Thymus (tissue), 14 donors: ENCODE data around the gene RAVER2. TPM values are rescaled to one million over a fixed set of nuclear protein-coding genes. Genes with fewer than 3 reads are reported as not detected.
"Not testable (repeated sequence)": the region's sequence is repeated elsewhere in the genome, so short reads cannot be mapped to it uniquely, and the experiment has no call there.

Source experiments
- DNase-seq, 9 donors: peaks; one replicate each; pipeline ENCODE4 v3.0.0-alpha.2; 2013; ENCODE audit warnings: low spot score in 9 of 9, low read depth in 6 of 9, missing footprints in 1 of 9
- H3K27ac ChIP-seq, 2 donors: one replicate each; pipeline ENCODE4 v1.5.1; 2013; ENCODE audit warnings: control low read depth in 1 of 2, low read depth in 1 of 2, low read length in 1 of 2, mild to moderate bottlenecking in 1 of 2, moderate library complexity in 1 of 2
- H3K27me3 ChIP-seq, 2 donors: one replicate each; pipeline ENCODE4 v1.5.1; 2013; ENCODE audit warnings: low read length in 1 of 2; ENCODE audit not compliant: control insufficient read depth in 2 of 2, insufficient read depth in 1 of 2
- H3K36me3 ChIP-seq, 2 donors: one replicate each; pipeline ENCODE4 v1.5.1; 2013; ENCODE audit warnings: low read length in 1 of 2, mild to moderate bottlenecking in 1 of 2, moderate library complexity in 1 of 2; ENCODE audit not compliant: control insufficient read depth in 2 of 2, insufficient read depth in 2 of 2
- H3K4me1 ChIP-seq, 2 donors: one replicate each; pipeline ENCODE4 v1.5.1; 2013; ENCODE audit warnings: low read length in 2 of 2; ENCODE audit not compliant: control insufficient read depth in 2 of 2, insufficient read depth in 2 of 2
- H3K4me3 ChIP-seq, 2 donors: one replicate each; pipeline ENCODE4 v1.5.1; 2013; ENCODE audit warnings: low read length in 2 of 2, control low read depth in 1 of 2, mild to moderate bottlenecking in 1 of 2
- H3K9me3 ChIP-seq, 2 donors: one replicate each; pipeline ENCODE4 v1.5.1; 2013; ENCODE audit warnings: low read length in 1 of 2, mild to moderate bottlenecking in 1 of 2; ENCODE audit not compliant: control insufficient read depth in 2 of 2, insufficient read depth in 1 of 2
- WGBS: extraction: QIAGEN DNeasy Blood & Tissue Kit; methylation state at CpG from one replicate; pipeline ENCODE4 v1.1.7; 2013; 5-methylcytosine and 5-hydroxymethylcytosine counted together
- long read RNA-seq, 10 donors: transcript quantifications; one replicate each; lab custom pipeline, GENCODE V29; 2026
- polyA plus RNA-seq: library from polyadenylated mRNA; stranded (reverse); fragments of 200-250 nt; gene quantifications from one replicate; pipeline ENCODE4 v1.2.3, GENCODE V29; 2013
- total RNA-seq: library from RNA; stranded (reverse); fragments of 120-200 nt; gene quantifications from one replicate; pipeline ENCODE4 v1.2.4, GENCODE V29; 2013
- donor health status: healthy.

Gene RAVER2, protein sequence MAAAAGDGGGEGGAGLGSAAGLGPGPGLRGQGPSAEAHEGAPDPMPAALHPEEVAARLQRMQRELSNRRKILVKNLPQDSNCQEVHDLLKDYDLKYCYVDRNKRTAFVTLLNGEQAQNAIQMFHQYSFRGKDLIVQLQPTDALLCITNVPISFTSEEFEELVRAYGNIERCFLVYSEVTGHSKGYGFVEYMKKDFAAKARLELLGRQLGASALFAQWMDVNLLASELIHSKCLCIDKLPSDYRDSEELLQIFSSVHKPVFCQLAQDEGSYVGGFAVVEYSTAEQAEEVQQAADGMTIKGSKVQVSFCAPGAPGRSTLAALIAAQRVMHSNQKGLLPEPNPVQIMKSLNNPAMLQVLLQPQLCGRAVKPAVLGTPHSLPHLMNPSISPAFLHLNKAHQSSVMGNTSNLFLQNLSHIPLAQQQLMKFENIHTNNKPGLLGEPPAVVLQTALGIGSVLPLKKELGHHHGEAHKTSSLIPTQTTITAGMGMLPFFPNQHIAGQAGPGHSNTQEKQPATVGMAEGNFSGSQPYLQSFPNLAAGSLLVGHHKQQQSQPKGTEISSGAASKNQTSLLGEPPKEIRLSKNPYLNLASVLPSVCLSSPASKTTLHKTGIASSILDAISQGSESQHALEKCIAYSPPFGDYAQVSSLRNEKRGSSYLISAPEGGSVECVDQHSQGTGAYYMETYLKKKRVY
- total RNA-seq = 10.8 TPM
- polyA plus RNA-seq = 6.3 TPM
- long read RNA-seq, donor 1, full-length matches to known transcripts = 1 of 1 reads
- long read RNA-seq, donor 1, partial matches to known transcripts = 0 of 1 reads
- long read RNA-seq, donor 1, other reads (novel, unspliced or antisense) = 0 of 1 reads
- long read RNA-seq, donor 2, full-length matches to known transcripts = 1 of 1 reads
- long read RNA-seq, donor 2, partial matches to known transcripts = 0 of 1 reads
- long read RNA-seq, donor 2, other reads (novel, unspliced or antisense) = 0 of 1 reads
- long read RNA-seq, donor 3, full-length matches to known transcripts = 2 of 2 reads
- long read RNA-seq, donor 3, partial matches to known transcripts = 0 of 2 reads
- long read RNA-seq, donor 3, other reads (novel, unspliced or antisense) = 0 of 2 reads
- long read RNA-seq, donor 4, partial matches to known transcripts = 331 of 331 reads
- long read RNA-seq, donor 4, other reads (novel, unspliced or antisense) = 0 of 331 reads
- long read RNA-seq, donor 5, full-length matches to known transcripts = 3 of 3 reads
- long read RNA-seq, donor 5, partial matches to known transcripts = 0 of 3 reads
- long read RNA-seq, donor 5, other reads (novel, unspliced or antisense) = 0 of 3 reads
- long read RNA-seq, donor 6, full-length matches to known transcripts = 3 of 3 reads
- long read RNA-seq, donor 6, partial matches to known transcripts = 0 of 3 reads
- long read RNA-seq, donor 6, other reads (novel, unspliced or antisense) = 0 of 3 reads
- long read RNA-seq, donor 7, partial matches to known transcripts = 52 of 70 reads
- long read RNA-seq, donor 7, other reads (novel, unspliced or antisense) = 18 of 70 reads
- long read RNA-seq, donor 8, full-length matches to known transcripts = 1 of 1 reads
- long read RNA-seq, donor 8, partial matches to known transcripts = 0 of 1 reads
- long read RNA-seq, donor 8, other reads (novel, unspliced or antisense) = 0 of 1 reads
- long read RNA-seq, donor 9, full-length matches to known transcripts = 1 of 1 reads
- long read RNA-seq, donor 9, partial matches to known transcripts = 0 of 1 reads
- long read RNA-seq, donor 9, other reads (novel, unspliced or antisense) = 0 of 1 reads
- long read RNA-seq, donor 10, full-length matches to known transcripts = 1 of 1 reads
- long read RNA-seq, donor 10, partial matches to known transcripts = 0 of 1 reads
- long read RNA-seq, donor 10, other reads (novel, unspliced or antisense) = 0 of 1 reads

DNA sequence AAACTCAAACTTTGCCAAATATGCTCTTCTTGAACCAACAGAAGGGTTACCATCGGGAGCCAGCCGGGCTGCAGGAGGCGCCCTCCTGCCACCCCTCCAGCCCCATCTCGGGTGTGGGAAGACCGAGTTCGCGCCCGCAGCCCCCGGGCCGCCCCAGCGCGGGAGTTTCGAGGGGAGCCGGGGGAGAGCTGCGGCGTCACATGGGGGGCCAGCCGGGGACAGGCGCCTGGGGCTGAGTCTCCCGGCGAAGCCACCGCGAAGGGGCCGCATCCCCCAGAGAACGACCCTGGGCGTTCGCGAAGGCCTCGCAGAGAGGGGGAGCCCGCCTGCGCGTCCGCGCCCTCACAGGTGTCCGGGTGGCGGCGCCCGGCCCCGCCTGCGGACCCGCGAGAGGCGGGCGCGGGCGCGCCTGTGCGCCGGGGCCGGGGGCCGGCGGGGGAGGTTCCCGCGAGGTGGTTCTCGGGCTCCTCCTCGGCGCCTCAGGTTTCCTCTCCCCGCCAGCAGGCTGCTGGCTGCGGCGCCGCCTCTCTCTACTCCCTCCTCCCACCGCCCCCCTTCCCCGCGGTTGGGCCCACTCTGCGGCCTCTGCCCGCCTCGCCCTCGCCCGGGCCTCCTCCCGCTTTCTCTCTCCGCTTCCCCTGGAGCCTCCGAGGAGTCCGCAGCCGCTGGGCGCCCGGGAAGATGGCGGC is at the start of gene RAVER2:
RAVER2 (plus strand) TSS at position 584 of the 689 bp plus-strand sequence; CDS start at position 682, 98 bp downstream.
- Histone ChIP-seq H3K9me3 (no peaks in the 10 kb centered on the region), H3K36me3 (no peaks in the 10 kb centered on the region), H3K4me1 (peaks cover 7 to 19% of the 10 kb centered on the region in 2 donors), H3K4me3 (peak within 1 kb of the TSS; percentile 59 to 85), H3K27me3 (no peaks in the 10 kb centered on the region), H3K27ac (peak within 1 kb of the TSS; percentile 68 to 84)
- whole genome bisulfite sequencing = under 1% methylated on average over 75 of the region's 76 CpGs
- peak in 7 of 9 donors; percentile 22 to 76 (median 43) for DNase-seq

DNA sequence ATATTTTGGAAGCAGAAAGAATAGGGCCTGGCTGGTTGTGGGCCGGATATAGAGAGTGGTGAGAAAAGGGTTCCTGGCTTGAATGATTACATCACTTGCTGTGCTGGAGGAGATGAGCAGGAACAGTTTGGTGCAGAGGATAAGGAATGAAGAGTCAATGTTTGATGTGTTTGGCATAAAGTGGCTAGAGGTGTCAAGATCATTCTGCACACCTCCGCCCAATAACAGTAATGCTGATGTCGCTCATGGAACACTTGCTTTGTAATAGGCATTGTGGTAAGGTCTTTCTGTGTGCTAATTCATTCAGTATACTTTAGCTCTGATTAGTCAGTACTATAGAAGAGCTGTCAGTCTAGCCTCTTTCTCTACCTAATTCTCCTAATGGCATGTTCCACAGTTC is 48.0 kb upstream of the RAVER2 start:
- H3K36me3 ChIP-seq = no peaks in the 10 kb centered on the region
- H3K27ac ChIP-seq = no peak overlapping the region
- no peak overlapping the region for H3K4me3 ChIP-seq
- H3K9me3 ChIP-seq = no peaks in the 10 kb centered on the region
- 96% methylated on average over 3 of the region's 3 CpGs for WGBS
- DNase-seq = no peak
- H3K4me1 ChIP-seq = no peaks in the 10 kb centered on the region
- no peaks in the 10 kb centered on the region for H3K27me3 ChIP-seq

DNA sequence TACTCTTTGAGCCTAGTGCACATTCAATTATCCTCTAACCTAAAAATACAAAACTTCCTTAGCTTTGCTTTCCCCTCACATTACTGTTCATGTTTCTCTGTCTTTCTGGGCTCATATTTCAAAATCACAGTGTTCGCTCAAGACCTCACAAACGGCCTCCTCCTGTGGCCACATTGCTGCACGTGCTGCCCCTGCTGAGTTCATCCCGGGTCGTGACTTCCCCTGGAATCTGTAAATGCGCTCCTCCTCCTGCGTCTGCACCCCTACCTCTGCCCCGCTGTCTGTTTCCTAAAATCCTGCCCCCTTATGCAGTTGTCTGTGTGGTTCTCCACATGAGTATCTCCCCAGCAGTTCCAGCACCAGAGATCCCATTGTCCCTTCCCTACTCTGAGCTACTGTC is 45.5 kb upstream of the RAVER2 start:
- DNase-seq = no peak
- H3K36me3 ChIP-seq = no peaks in the 10 kb centered on the region
- H3K4me3 ChIP-seq = no peak overlapping the region
- H3K27me3 ChIP-seq = no peaks in the 10 kb centered on the region
- no peak overlapping the region for H3K27ac ChIP-seq
- H3K9me3 ChIP-seq = no peaks in the 10 kb centered on the region
- no peaks in the 10 kb centered on the region for H3K4me1 ChIP-seq
- WGBS = 95% methylated on average over 8 of the region's 8 CpGs

DNA sequence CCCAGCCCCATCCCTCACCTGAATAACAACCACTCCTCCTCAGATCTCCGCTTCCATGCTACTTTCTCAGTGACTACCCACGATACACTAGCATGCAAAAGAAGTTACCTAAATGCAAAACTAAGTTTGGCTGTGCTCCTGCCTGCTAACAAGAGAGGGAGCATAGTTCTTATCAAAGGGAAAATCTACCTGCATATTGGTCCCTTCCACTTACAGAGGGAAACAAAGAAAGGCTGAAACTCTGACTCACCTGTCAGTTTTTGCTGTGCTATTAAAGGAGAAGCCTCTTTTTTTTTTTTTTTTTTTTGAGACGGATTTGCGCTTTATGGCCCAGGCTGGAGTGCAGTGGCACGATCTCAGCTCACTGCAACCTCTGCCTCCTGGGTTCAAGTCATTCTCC is 43.8 kb upstream of the RAVER2 start:
- H3K4me3 ChIP-seq = no peak overlapping the region
- H3K9me3 ChIP-seq = no peaks in the 10 kb centered on the region
- DNase-seq = no peak
- no peaks in the 10 kb centered on the region for H3K36me3 ChIP-seq
- H3K4me1 ChIP-seq = no peaks in the 10 kb centered on the region
- no peaks in the 10 kb centered on the region for H3K27me3 ChIP-seq
- WGBS = 97% methylated on average over 5 of the region's 5 CpGs
- H3K27ac ChIP-seq = no peak overlapping the region

DNA sequence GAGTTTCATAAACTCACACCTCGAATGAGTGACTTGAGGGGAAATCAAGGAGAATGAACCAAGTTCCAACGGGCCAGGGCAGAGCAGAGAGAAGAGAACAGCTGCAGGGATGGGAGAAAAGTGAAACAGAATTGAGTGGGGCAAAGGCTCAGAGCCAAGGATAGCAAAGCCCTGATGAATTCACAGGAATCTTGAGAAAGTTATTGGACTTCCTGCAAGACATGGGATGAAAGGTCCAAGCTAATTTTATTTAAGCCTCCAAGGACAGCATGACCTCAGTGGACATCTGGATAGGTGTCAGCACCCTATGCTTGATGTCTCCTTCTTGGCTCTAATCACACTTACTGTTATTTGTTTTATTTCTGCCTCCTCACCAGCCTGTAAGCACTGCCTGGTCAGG is 43.0 kb upstream of the RAVER2 start:
- Histone ChIP-seq H3K27me3 (no peaks in the 10 kb centered on the region), H3K4me3 (no peak overlapping the region)

DNA sequence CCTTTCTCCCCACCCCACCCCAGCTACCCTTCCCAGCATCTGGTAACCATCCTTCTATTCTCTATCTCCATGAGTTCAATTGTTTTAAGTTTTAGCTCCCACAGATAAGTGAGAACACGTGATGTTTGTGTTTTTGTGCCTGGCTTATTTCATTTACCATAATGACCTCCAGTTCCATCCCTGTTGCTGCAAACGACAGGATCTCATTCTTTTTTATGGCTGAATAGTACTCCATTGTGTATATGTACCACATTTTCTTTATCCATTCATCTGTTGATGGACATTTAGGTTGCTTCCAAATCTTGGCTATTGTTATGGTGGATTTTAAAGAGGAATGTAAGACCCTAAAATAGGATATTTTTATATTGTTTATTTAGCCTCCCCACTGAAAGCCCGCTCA is 42.2 kb upstream of the RAVER2 start:
- H3K4me3 ChIP-seq, H3K27me3 ChIP-seq, H3K9me3 ChIP-seq, H3K27ac ChIP-seq, DNase-seq, H3K4me1 ChIP-seq, H3K36me3 ChIP-seq: not testable (repeated sequence)
- 94% methylated on average over 3 of the region's 3 CpGs for WGBS

More for the DNA sequence above, 43.0 kb upstream of the RAVER2 start:
- WGBS = 88% methylated on average over 2 of the region's 2 CpGs
- no peak for DNase-seq
- Histone ChIP-seq H3K4me1 (no peaks in the 10 kb centered on the region), H3K36me3 (no peaks in the 10 kb centered on the region), H3K9me3 (no peaks in the 10 kb centered on the region), H3K27ac (no peak overlapping the region)

DNA sequence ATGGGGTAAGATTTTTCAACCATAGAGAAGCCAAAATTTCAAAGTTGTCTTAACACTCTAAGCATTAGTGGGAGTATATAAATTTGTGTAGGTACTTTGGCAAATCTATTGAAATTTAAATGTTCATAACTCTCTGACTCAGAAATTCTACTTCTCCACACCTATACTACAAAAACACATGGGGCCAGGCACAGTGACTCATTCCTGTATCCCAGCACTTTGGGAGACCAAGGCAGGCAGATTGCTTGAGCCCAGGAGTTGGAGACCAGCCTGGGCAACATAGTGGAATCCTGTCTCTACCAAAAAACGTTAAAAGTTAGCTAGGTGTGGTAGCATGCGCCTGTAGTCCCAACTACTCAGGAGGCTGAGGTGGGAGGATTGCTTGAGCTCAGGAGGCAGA is 41.3 kb upstream of the RAVER2 start:
- no peaks in the 10 kb centered on the region for H3K27me3 ChIP-seq
- H3K4me3 ChIP-seq = no peak overlapping the region
- H3K36me3 ChIP-seq = no peaks in the 10 kb centered on the region
- WGBS = 100% methylated on average over 2 of the region's 2 CpGs
- no peaks in the 10 kb centered on the region for H3K4me1 ChIP-seq
- DNase-seq = no peak
- H3K9me3 ChIP-seq = no peaks in the 10 kb centered on the region
- no peak overlapping the region for H3K27ac ChIP-seq
